ENCODE measurements around the gene ANG. TPM values are rescaled to one million over a fixed set of nuclear protein-coding genes. Genes with fewer than 3 reads are reported as not detected.

Gene ANG
- total and polyA plus RNA-seq, 2 of the 8 experiments (the other 6 are each of a cell fraction or from before 2014, with no cell fraction given) = 2.2 to 4.6 TPM

GRCh38 chr14:20684662-20685456, 3.7 kb upstream of the ANG start:
- Histone ChIP-seq H3K23me2 (ENCODE audit: low read depth, low read length) (peaks cover 27% of the 10 kb centered on the region), H3K4me1 (replicated peaks in 1 of 4; ENCODE audit: control insufficient read depth in 3 of 4, insufficient read depth in 4 of 4, low read length in 3 of 4) (peaks cover 0 to 6% (median 4%) of the 10 kb centered on the region in 4 experiments; a peak in 5 of 7 replicates), H2BK12ac (ENCODE audit: low read depth, low read length) (peak overlapping the region; percentile 1; the same call in 1 of the 2 replicates), H3K14ac (ENCODE audit: insufficient read length) (no peak overlapping the region), H2AFZ (ENCODE audit: low read length) (peak overlapping the region; percentile 97), H2BK120ac (replicated peaks; ENCODE audit: low read depth, low read length) (no peak overlapping the region), H3K9me3 (ENCODE audit: insufficient read depth in 2 of 2, low read depth in 1 of 2, low read length in 1 of 2) (no peaks in the 10 kb centered on the region), H3K4me3 (ENCODE audit: extremely low read depth in 1 of 4, insufficient read depth in 2 of 4, low read depth in 3 of 4, low read length in 4 of 4) (peak overlapping the region; percentile 67 to 99 (median 98)), H4K20me1 (replicated peaks in 1 of 2; ENCODE audit: control insufficient read depth in 1 of 2, insufficient read depth in 2 of 2, low read length in 2 of 2) (no peaks in the 10 kb centered on the region), H4K91ac (replicated peaks; ENCODE audit: insufficient read length, low read length) (no peak overlapping the region), H3K4me2 (ENCODE audit: insufficient read depth in 1 of 2, low read depth in 2 of 2, low read length in 2 of 2) (peak overlapping the region; percentile 60 to 82), H3K18ac (ENCODE audit: extremely low read depth, low read length) (no peak overlapping the region), H2BK5ac (ENCODE audit: low read depth, low read length) (peak overlapping the region; percentile 67; the same call in 1 of the 2 replicates), H3K27me3 (replicated peaks in 1 of 4; ENCODE audit: control insufficient read depth in 3 of 4, extremely low read depth in 1 of 4, insufficient read depth in 3 of 4, low read length in 3 of 4) (no peaks in the 10 kb centered on the region), H3K9ac (replicated peaks in 1 of 4; ENCODE audit: extremely low read depth in 1 of 4, low read depth in 3 of 4, low read length in 3 of 4) (peak overlapping the region; percentile 14 to 79 (median 43)), H4K8ac (ENCODE audit: extremely low read depth, insufficient read depth, low read length) (no peak overlapping the region), H2BK20ac (ENCODE audit: low read length) (no peak overlapping the region), H3K23ac (ENCODE audit: insufficient read length) (no peak overlapping the region), H3K27ac (ENCODE audit: low read depth, low read length) (peak overlapping the region; percentile 27; the same call in 1 of the 2 replicates), H3K56ac (replicated peaks; ENCODE audit: insufficient read length, low read depth, low read length) (no peak overlapping the region), H4K5ac (ENCODE audit: insufficient read length, low read depth, low read length) (no peak overlapping the region), H2BK15ac (ENCODE audit: low read length) (no peak overlapping the region; the same call in 1 of the 2 replicates), H3K4ac (replicated peaks; ENCODE audit: insufficient read length, low read depth, low read length) (no peak overlapping the region), H2AK5ac (ENCODE audit: low read depth, low read length) (no peak overlapping the region), H3K36me3 (ENCODE audit: control insufficient read depth in 2 of 4, insufficient read depth in 4 of 4, low read length in 3 of 4) (no peaks in the 10 kb centered on the region), H3K79me2 (ENCODE audit: control insufficient read depth in 1 of 2, insufficient read depth in 2 of 2, low read length in 2 of 2) (no peaks in the 10 kb centered on the region), H3K79me1 (ENCODE audit: low read depth, low read length) (no peaks in the 10 kb centered on the region)
- ChIA-PET CTCF (ENCODE audit: partially characterized antibody) (interaction anchor here (0.7 to 16.7 kb wide), 15 partner anchors 9 to 276 kb away, joined by 3 to 282 read pairs (median 4); partner anchors contain the start of gene RNASE1), POLR2A (ENCODE audit: partially characterized antibody) (interaction anchor here (0.6 to 3.2 kb wide), 9 partner anchors 14 to 341 kb away, joined by 3 to 17 read pairs (median 3); partner anchors contain the start of gene PARP2)
- WGBS, 2 experiments (ENCODE audit: extremely low coverage in 1 of 2, insufficient coverage in 1 of 2, insufficient read length in 1 of 2, insufficient replicate concordance in 2 of 2, low coverage in 1 of 2, low lambda C conversion rate in 2 of 2, missing lambda C conversion rate in 1 of 2) = 10% methylated on average over 19 of the region's 22 CpGs; no CpG with 5 or more reads in 1 of the 2 experiments
- FAIRE-seq (no peak), DNase-seq (ENCODE audit: low read depth in 1 of 2, low spot score in 2 of 2) (no peak)
- TF ChIP-seq KDM1A (IDR thresholded peaks at IDR 0.05; ENCODE audit: borderline replicate concordance, low read length) (no peak), CBX5 (IDR thresholded peaks at IDR 0.05; ENCODE audit: low read depth, low read length) (no peak), TAF1 (IDR thresholded peaks at IDR 0.05; ENCODE audit: low read depth, low read length) (no peak; the same call in 1 of the 2 replicates), TEAD4 (IDR thresholded peaks at IDR 0.05; ENCODE audit: low read depth, low read length) (no peak), CEBPB (IDR thresholded peaks at IDR 0.05; ENCODE audit: low read depth, low read length) (peak; percentile 93), HDAC6 (IDR thresholded peaks at IDR 0.05; ENCODE audit: low read depth, low read length) (no peak), HDAC2 (IDR thresholded peaks at IDR 0.05; ENCODE audit: borderline replicate concordance in 1 of 2, low read depth in 2 of 2, low read length in 2 of 2) (0 out of 4 replicates have a peak, but pooled peaks of 1 of the 2 experiments have one; percentile 48), SIX5 (IDR thresholded peaks at IDR 0.05; ENCODE audit: low read depth, low read length) (no peak), KDM4A (IDR thresholded peaks at IDR 0.05; ENCODE audit: low read depth, low read length, severe bottlenecking) (peak; percentile 4), BACH1 (IDR thresholded peaks at IDR 0.05; ENCODE audit: low read length) (0 out of 2 replicates have a peak, but pooled peaks have one; percentile 12), MAX (IDR thresholded peaks at IDR 0.05) (no peak)
